CD14-positive monocyte (primary cell): ENCODE measurements around the gene LYPLA2. TPM values are rescaled to one million over a fixed set of nuclear protein-coding genes. Genes with fewer than 3 reads are reported as not detected.

Source experiments
- DNase-seq, 3 donors: peaks; one replicate each; pipeline ENCODE4 v3.0.0-alpha.2; 2011 to 2022
- H2AFZ ChIP-seq: 2 replicates; pipeline ENCODE4 v1.6.0; 2012; ENCODE audit warnings: mild to moderate bottlenecking, low read depth, low read length, inconsistent platforms; ENCODE audit not compliant: insufficient read depth, poor library complexity, severe bottlenecking
- H3K27ac ChIP-seq, 2 donors: 1 replicate in 1 of 2; 2 replicates in 1 of 2; pipeline ENCODE4 v1.5.1; 2012 to 2013; ENCODE audit warnings: low read length in 2 of 2, control low read depth in 1 of 2, inconsistent platforms in 1 of 2, low read depth in 1 of 2, mild to moderate bottlenecking in 1 of 2
- H3K27me3 ChIP-seq, 2 donors: one replicate each; pipeline versions ENCODE4 v1.6.0 to v1.6.1; 2011 to 2013; ENCODE audit warnings: low read length in 2 of 2; ENCODE audit not compliant: control insufficient read depth in 2 of 2, insufficient read depth in 2 of 2
- H3K36me3 ChIP-seq, 2 donors: replicated peaks in 1 of 2; 1 replicate in 1 of 2; 2 replicates in 1 of 2; pipeline versions ENCODE4 v1.5.1 to v1.6.1; 2012 to 2013; ENCODE audit warnings: low read length in 2 of 2, control low read depth in 1 of 2, inconsistent platforms in 1 of 2, mild to moderate bottlenecking in 1 of 2; ENCODE audit not compliant: insufficient read depth in 2 of 2, control insufficient read depth in 1 of 2
- H3K4me1 ChIP-seq, 2 donors: 1 replicate in 1 of 2; 2 replicates in 1 of 2; pipeline versions ENCODE4 v1.5.1 to v1.6.1; 2012 to 2013; ENCODE audit warnings: low read length in 2 of 2, control low read depth in 1 of 2, inconsistent platforms in 1 of 2, mild to moderate bottlenecking in 1 of 2, moderate library complexity in 1 of 2; ENCODE audit not compliant: insufficient read depth in 2 of 2, control insufficient read depth in 1 of 2
- H3K4me2 ChIP-seq: replicated peaks from 2 replicates; pipeline ENCODE3; 2012; ENCODE audit warnings: low read length, moderate library complexity, mild to moderate bottlenecking; ENCODE audit not compliant: poor library complexity, severe bottlenecking; ENCODE audit errors: extremely low read depth
- H3K4me3 ChIP-seq, 3 experiments: fragments of 200-600 bp in 1 of 3; sonication (generic) in 1 of 3; replicated peaks in 1 of 3; 1 replicate in 2 of 3; 2 replicates in 1 of 3; pipeline ENCODE4 v1.5.1; 2011 to 2013; ENCODE audit warnings: low read length in 3 of 3, mild to moderate bottlenecking in 3 of 3, control low read depth in 2 of 3, low read depth in 2 of 3, inconsistent platforms in 1 of 3, moderate library complexity in 1 of 3
- H3K79me2 ChIP-seq: 2 replicates; pipeline ENCODE4 v1.6.0; 2012; ENCODE audit warnings: mild to moderate bottlenecking, control low read depth, inconsistent platforms, low read length, moderate library complexity; ENCODE audit not compliant: insufficient read depth
- H3K9ac ChIP-seq: 2 replicates; pipeline ENCODE4 v1.6.0; 2017; ENCODE audit warnings: low read length, mild to moderate bottlenecking; ENCODE audit not compliant: insufficient read depth, poor library complexity, severe bottlenecking
- H3K9me3 ChIP-seq, 2 donors: replicated peaks in 1 of 2; 1 replicate in 1 of 2; 2 replicates in 1 of 2; pipeline versions ENCODE4 v1.5.1 to v1.6.1; 2012 to 2013; ENCODE audit warnings: low read length in 2 of 2, control low read depth in 1 of 2; ENCODE audit not compliant: control insufficient read depth in 1 of 2, insufficient read depth in 1 of 2
- H4K20me1 ChIP-seq: 2 replicates; pipeline ENCODE4 v1.6.0; 2012; ENCODE audit warnings: mild to moderate bottlenecking, low read length, control low read depth, moderate library complexity; ENCODE audit not compliant: insufficient read depth
- H3K27ac Mint-ChIP-seq, 7 donors: one replicate each; pipeline ENCODE4 v1.8.0; 2020; ENCODE audit warnings: mild to moderate bottlenecking in 7 of 7, mixed read lengths in 7 of 7, moderate library complexity in 6 of 7, inconsistent platforms in 2 of 7
- H3K27me3 Mint-ChIP-seq, 3 donors: one replicate each; pipeline ENCODE4 v1.8.0; 2021 to 2022; ENCODE audit warnings: low read depth in 3 of 3, mild to moderate bottlenecking in 3 of 3, mixed read lengths in 3 of 3, moderate library complexity in 3 of 3, inconsistent platforms in 1 of 3
- H3K36me3 Mint-ChIP-seq, 2 donors: one replicate each; pipeline ENCODE4 v1.8.0; 2020; ENCODE audit warnings: mixed read lengths in 2 of 2, inconsistent platforms in 1 of 2, mild to moderate bottlenecking in 1 of 2
- H3K4me1 Mint-ChIP-seq: one replicate; pipeline ENCODE4 v1.8.0; 2020; ENCODE audit warnings: mild to moderate bottlenecking, mixed read lengths
- H3K4me3 Mint-ChIP-seq, 2 donors: one replicate each; pipeline ENCODE4 v1.8.0; 2020; ENCODE audit warnings: mild to moderate bottlenecking in 2 of 2, mixed read lengths in 2 of 2, moderate library complexity in 1 of 2
- H3K9me3 Mint-ChIP-seq, 7 donors: one replicate each; pipeline ENCODE4 v1.8.0; 2020 to 2022; ENCODE audit warnings: mixed read lengths in 7 of 7, mild to moderate bottlenecking in 6 of 7, moderate library complexity in 6 of 7, inconsistent platforms in 2 of 7
- CTCF ChIP-seq: fragments of 200-600 bp; IDR thresholded peaks from one replicate; pipeline ENCODE4 v1.8.0; 2022; ENCODE audit warnings: antibody characterized with exemption, mild to moderate bottlenecking
- WGBS: methylation state at CpG from one replicate; pipeline ENCODE4 v1.1.5; 2013; ENCODE audit warnings: missing lambda C conversion rate; ENCODE audit not compliant: insufficient coverage; 5-methylcytosine and 5-hydroxymethylcytosine counted together
- intact Hi-C, 2 donors: fragments of 100-400 bp; cut with micrococcal nuclease; formaldehyde crosslinking; loops; one replicate each; pipeline versions ENCODE4 v1.15.0 to v1.15.1; 2023
- polyA plus RNA-seq, 3 donors: library from polyadenylated mRNA; depleted of rRNA in 1 of 3; unstranded in 2 of 3; stranded (reverse) in 1 of 3; fragments of 300-500 nt in 2 of 3; fragments of >200 nt in 1 of 3; fragmentation: Illumina TruSeq in 2 of 3; gene quantifications; 1 replicate in 2 of 3; 2 replicates in 1 of 3; pipeline ENCODE4 v1.2.3, GENCODE V29; 2012 to 2021

Gene LYPLA2
- polyA plus RNA-seq, 3 donors, result 68.3 to 86.7 (median 74.1) TPM

GRCh38 chr1:23745515-23745914, 45.4 kb upstream of the LYPLA2 start:
- peaks cover 20 to 30% of the 10 kb centered on the region in 2 donors for H3K36me3 Mint-ChIP-seq
- 80% methylated on average over 1 of the region's 1 CpG for WGBS

GRCh38 chr1:23748016-23748415, 42.9 kb upstream of the LYPLA2 start:
- Mint-ChIP-seq H3K4me3 (no peak overlapping the region), H3K27me3 (peaks cover 0 to 2% (median 0%) of the 10 kb centered on the region in 3 donors), H3K36me3 (peaks cover 41 to 55% of the 10 kb centered on the region in 2 donors), H3K27ac (peak overlapping the region in 1 of 7 donors; percentile 67), H3K4me1 (peaks cover 28% of the 10 kb centered on the region), H3K9me3 (no peaks in the 10 kb centered on the region)
- no peak for DNase-seq
- Histone ChIP-seq H3K9ac (no peak overlapping the region), H3K9me3 (no peaks in the 10 kb centered on the region), H4K20me1 (peaks cover 92% of the 10 kb centered on the region), H3K27me3 (no peaks in the 10 kb centered on the region), H2AFZ (no peak overlapping the region), H3K4me1 (peaks cover 10 to 21% of the 10 kb centered on the region in 2 donors), H3K36me3 (peaks cover 38 to 70% of the 10 kb centered on the region in 2 donors), H3K79me2 (peaks cover 83% of the 10 kb centered on the region), H3K4me2 (no peak overlapping the region), H3K27ac (peak overlapping the region in 1 of 2 donors; percentile 14), H3K4me3 (no peak overlapping the region)
- no CpG with 5 or more reads among the region's 3 CpGs for WGBS
- intact Hi-C loops, result loop anchor here in 1 of 2 donors (10.0 kb wide), 1 partner anchor 193 kb away; the partner anchor contains the start of gene ID3
- no peak for TF ChIP-seq CTCF

More at GRCh38 chr1:23745515-23745914, 45.4 kb upstream of the LYPLA2 start:
- H3K27ac Mint-ChIP-seq, result peak overlapping the region in 2 of 7 donors; percentile 14 to 22
- H3K9me3 Mint-ChIP-seq, result no peaks in the 10 kb centered on the region
- Histone ChIP-seq H2AFZ (no peak overlapping the region), H3K9me3 (no peaks in the 10 kb centered on the region), H3K9ac (no peak overlapping the region), H3K4me3 (no peak overlapping the region), H3K27me3 (no peaks in the 10 kb centered on the region), H3K79me2 (peaks cover 68% of the 10 kb centered on the region), H4K20me1 (peaks cover 67% of the 10 kb centered on the region), H3K27ac (peak overlapping the region in 1 of 2 donors; percentile 21), H3K4me2 (peak overlapping the region; percentile 98), H3K4me1 (peaks cover 16 to 27% of the 10 kb centered on the region in 2 donors), H3K36me3 (peaks cover 13 to 45% of the 10 kb centered on the region in 2 donors)
- H3K4me3 Mint-ChIP-seq, result no peak overlapping the region
- DNase-seq, result peak in 2 of 3 donors; percentile 33 to 36
- TF ChIP-seq CTCF, result peak; percentile 63
- peaks cover 0 to 3% (median 2%) of the 10 kb centered on the region in 3 donors for H3K27me3 Mint-ChIP-seq
- peaks cover 35% of the 10 kb centered on the region for H3K4me1 Mint-ChIP-seq
- intact Hi-C loops, result loop anchor here in 1 of 2 donors (10.0 kb wide), 1 partner anchor 191 kb away; the partner anchor contains the start of gene ID3
